Trophoblast cell (in vitro differentiated cells and primary cell): ENCODE measurements around the gene NRXN3.

Source experiments
- DNase-seq, 2 donors: peaks; one replicate each; pipeline ENCODE4 v3.0.0-alpha.2; 2016
- H2AFZ ChIP-seq: 2 replicates; pipeline ENCODE4 v1.6.1; 2013; ENCODE audit warnings: low read length, moderate library complexity, mild to moderate bottlenecking; ENCODE audit not compliant: insufficient read depth, poor library complexity
- H2AK5ac ChIP-seq: 2 replicates; pipeline ENCODE4 v1.6.1; 2013; ENCODE audit warnings: mild to moderate bottlenecking, low read length
- H2BK120ac ChIP-seq: 2 replicates; pipeline ENCODE4 v1.6.1; 2013; ENCODE audit warnings: low read length, mild to moderate bottlenecking, moderate library complexity; ENCODE audit not compliant: insufficient read depth, poor library complexity
- H2BK12ac ChIP-seq: 2 replicates; pipeline ENCODE4 v1.6.1; 2013; ENCODE audit warnings: mild to moderate bottlenecking, low read length, moderate library complexity
- H2BK5ac ChIP-seq: 2 replicates; pipeline ENCODE4 v1.6.1; 2013; ENCODE audit warnings: low read length, low read depth, moderate library complexity, mild to moderate bottlenecking; ENCODE audit not compliant: poor library complexity
- H3K14ac ChIP-seq: 2 replicates; pipeline ENCODE4 v1.6.1; 2013; ENCODE audit warnings: mild to moderate bottlenecking, low read length
- H3K18ac ChIP-seq: 2 replicates; pipeline ENCODE4 v1.6.1; 2013; ENCODE audit warnings: mild to moderate bottlenecking, low read length
- H3K23ac ChIP-seq: 2 replicates; pipeline ENCODE4 v1.6.1; 2013; ENCODE audit warnings: low read length
- H3K27ac ChIP-seq: 2 replicates; pipeline ENCODE4 v1.5.1; 2013; ENCODE audit warnings: low read depth, mild to moderate bottlenecking, inconsistent platforms, low read length, moderate library complexity
- H3K27me3 ChIP-seq: 2 replicates; pipeline ENCODE4 v1.6.1; 2013; ENCODE audit warnings: inconsistent platforms, mild to moderate bottlenecking, low read length, moderate library complexity; ENCODE audit not compliant: insufficient read depth
- H3K36me3 ChIP-seq, 2 experiments: 1 replicate in 1 of 2; 2 replicates in 1 of 2; pipeline ENCODE4 v1.6.1; 2013; ENCODE audit warnings: low read length in 2 of 2, mild to moderate bottlenecking in 2 of 2, moderate library complexity in 1 of 2; ENCODE audit not compliant: insufficient read depth in 2 of 2, control insufficient read depth in 1 of 2
- H3K4ac ChIP-seq: 2 replicates; pipeline ENCODE4 v1.6.1; 2013; ENCODE audit warnings: low read depth, mild to moderate bottlenecking, low read length, moderate library complexity
- H3K4me1 ChIP-seq, 2 experiments: 1 replicate in 1 of 2; 2 replicates in 1 of 2; pipeline ENCODE4 v1.6.1; 2013; ENCODE audit warnings: low read length in 2 of 2, mild to moderate bottlenecking in 2 of 2, moderate library complexity in 1 of 2; ENCODE audit not compliant: insufficient read depth in 2 of 2, control insufficient read depth in 1 of 2
- H3K4me2 ChIP-seq: 2 replicates; pipeline ENCODE4 v1.6.1; 2013; ENCODE audit warnings: inconsistent platforms, mild to moderate bottlenecking, low read length, moderate library complexity
- H3K4me3 ChIP-seq: 2 replicates; pipeline ENCODE4 v1.5.1; 2013; ENCODE audit warnings: mild to moderate bottlenecking, low read depth, low read length, inconsistent platforms
- H3K79me1 ChIP-seq: one replicate; pipeline ENCODE4 v1.6.1; 2013; ENCODE audit warnings: low read length
- H3K79me2 ChIP-seq: 2 replicates; pipeline ENCODE4 v1.6.1; 2013; ENCODE audit warnings: low read length, mild to moderate bottlenecking; ENCODE audit not compliant: control insufficient read depth, insufficient read depth, poor library complexity
- H3K9ac ChIP-seq: 2 replicates; pipeline ENCODE4 v1.6.1; 2013; ENCODE audit warnings: mild to moderate bottlenecking, low read length
- H3K9me3 ChIP-seq: 2 replicates; pipeline ENCODE4 v1.6.1; 2013; ENCODE audit warnings: low read depth, mild to moderate bottlenecking, control low read depth, inconsistent platforms, low read length; ENCODE audit not compliant: insufficient read depth
- H4K12ac ChIP-seq: 2 replicates; pipeline ENCODE4 v1.6.1; 2013; ENCODE audit warnings: low read depth, mild to moderate bottlenecking, low read length, moderate library complexity
- H4K8ac ChIP-seq: 2 replicates; pipeline ENCODE4 v1.6.1; 2013; ENCODE audit warnings: low read depth, mild to moderate bottlenecking, low read length, moderate library complexity
- H4K91ac ChIP-seq: one replicate; pipeline ENCODE4 v1.6.1; 2013; ENCODE audit warnings: low read depth, mild to moderate bottlenecking, low read length, moderate library complexity
- WGBS: extraction: QIAGEN DNeasy Blood & Tissue Kit; methylation state at CpG from one replicate; pipeline ENCODE4 v1.1.7; 2013; ENCODE audit warnings: missing lambda C conversion rate; ENCODE audit not compliant: insufficient read length, insufficient coverage; ENCODE audit errors: extremely low coverage; 5-methylcytosine and 5-hydroxymethylcytosine counted together

The NRXN3 gene

DNA sequence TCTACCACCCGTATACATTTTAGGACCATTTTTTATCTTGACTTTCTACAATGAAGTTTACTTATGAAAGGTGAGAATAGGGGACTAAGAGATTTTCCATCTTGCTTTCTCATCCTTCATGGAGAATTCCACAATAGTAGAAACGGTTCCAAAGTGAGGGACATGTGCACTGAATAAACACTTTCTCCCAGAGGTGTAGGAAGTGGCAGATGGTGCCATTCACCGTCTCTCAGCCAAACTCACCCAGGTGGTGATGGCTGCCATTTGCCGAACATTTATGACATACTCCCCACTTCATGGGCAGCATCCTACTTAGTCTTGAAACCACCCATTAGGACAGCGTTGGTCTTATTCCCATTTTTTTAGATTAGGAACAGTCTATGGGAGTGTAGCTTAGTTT, 1500.6 kb downstream of the NRXN3 start:
- no peak overlapping the region for H3K18ac ChIP-seq
- peak in 1 of 2 donors; percentile 23 for DNase-seq
- no peaks in the 10 kb centered on the region for H3K9me3 ChIP-seq
- H2AK5ac ChIP-seq, result no peak overlapping the region
- H3K36me3 ChIP-seq, result no peaks in the 10 kb centered on the region
- H4K91ac ChIP-seq, result no peak overlapping the region
- no peak overlapping the region for H2BK12ac ChIP-seq
- H3K23ac ChIP-seq, result no peak overlapping the region
- H3K14ac ChIP-seq, result no peak overlapping the region
- H3K9ac ChIP-seq, result no peak overlapping the region
- H3K27me3 ChIP-seq, result no peaks in the 10 kb centered on the region
- H3K4me1 ChIP-seq, result no peaks in the 10 kb centered on the region
- no peak overlapping the region for H2BK5ac ChIP-seq
- no peak overlapping the region for H2AFZ ChIP-seq
- H3K27ac ChIP-seq, result no peak overlapping the region
- H3K4me3 ChIP-seq, result no peak overlapping the region
- H4K12ac ChIP-seq, result no peak overlapping the region
- no peaks in the 10 kb centered on the region for H3K79me1 ChIP-seq
- no peaks in the 10 kb centered on the region for H3K79me2 ChIP-seq
- no peak overlapping the region for H3K4ac ChIP-seq
- H3K4me2 ChIP-seq, result no peak overlapping the region
- no peak overlapping the region for H4K8ac ChIP-seq
- no CpG with 5 or more reads among the region's 5 CpGs for WGBS
- H2BK120ac ChIP-seq, result no peak overlapping the region

DNA sequence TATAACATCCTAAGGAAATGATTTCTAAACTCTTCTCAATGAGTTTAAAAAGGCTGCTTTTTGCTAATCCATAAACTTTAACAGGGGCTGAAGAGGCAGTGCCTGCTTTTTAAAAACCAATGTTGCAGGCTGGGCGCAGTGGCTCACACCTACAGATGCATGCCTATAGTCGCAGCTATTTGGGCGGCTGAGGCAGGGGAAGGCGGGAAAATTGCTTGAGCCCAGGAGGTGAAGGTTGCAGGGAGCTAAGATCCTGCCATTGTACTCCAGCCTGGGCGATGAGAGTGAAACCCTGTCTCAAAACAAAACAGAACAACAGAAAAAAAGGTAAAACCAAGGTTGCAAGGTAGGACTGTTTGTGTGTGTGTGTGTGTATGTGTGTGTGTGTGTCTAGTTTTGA, 1509.9 kb downstream of the NRXN3 start:
- no peaks in the 10 kb centered on the region for H3K9me3 ChIP-seq
- H3K79me2 ChIP-seq, result no peaks in the 10 kb centered on the region
- H3K27me3 ChIP-seq, result no peaks in the 10 kb centered on the region
- H4K12ac ChIP-seq, result no peak overlapping the region
- H3K23ac ChIP-seq, result no peak overlapping the region
- H2BK120ac ChIP-seq, result no peak overlapping the region
- H3K4me2 ChIP-seq, result no peak overlapping the region
- H2AK5ac ChIP-seq, result no peak overlapping the region
- H3K79me1 ChIP-seq, result no peaks in the 10 kb centered on the region
- H4K91ac ChIP-seq, result no peak overlapping the region
- no peak overlapping the region for H2BK5ac ChIP-seq
- no peak overlapping the region for H2BK12ac ChIP-seq
- no peak overlapping the region for H3K4ac ChIP-seq
- no CpG with 5 or more reads among the region's 5 CpGs for WGBS
- no peak overlapping the region for H3K14ac ChIP-seq
- H2AFZ ChIP-seq, result no peak overlapping the region
- no peak overlapping the region for H4K8ac ChIP-seq
- H3K4me3 ChIP-seq, result no peak overlapping the region
- H3K27ac ChIP-seq, result no peak overlapping the region
- no peaks in the 10 kb centered on the region for H3K36me3 ChIP-seq
- H3K9ac ChIP-seq, result no peak overlapping the region
- no peaks in the 10 kb centered on the region for H3K4me1 ChIP-seq
- no peak overlapping the region for H3K18ac ChIP-seq
- no peak for DNase-seq

- H3K36me3 ChIP-seq, result no peaks in the 10 kb centered on the region
- H3K79me1 ChIP-seq, result no peaks in the 10 kb centered on the region
- H2BK120ac ChIP-seq, result no peak overlapping the region
- DNase-seq, result no peak
- H2AK5ac ChIP-seq, result no peak overlapping the region
- no peak overlapping the region for H3K4ac ChIP-seq
- no peak overlapping the region for H4K91ac ChIP-seq
- no peak overlapping the region for H2BK5ac ChIP-seq
- no peak overlapping the region for H2AFZ ChIP-seq
- H3K4me2 ChIP-seq, result no peak overlapping the region
- H3K9me3 ChIP-seq, result no peaks in the 10 kb centered on the region
- no peak overlapping the region for H3K23ac ChIP-seq
- H3K27ac ChIP-seq, result no peak overlapping the region
- H4K8ac ChIP-seq, result no peak overlapping the region
- H3K18ac ChIP-seq, result no peak overlapping the region
- no peak overlapping the region for H2BK12ac ChIP-seq
- H3K79me2 ChIP-seq, result no peaks in the 10 kb centered on the region
- H3K14ac ChIP-seq, result no peak overlapping the region
- no CpG with 5 or more reads among the region's 1 CpG for WGBS
- no peaks in the 10 kb centered on the region for H3K4me1 ChIP-seq
- H3K4me3 ChIP-seq, result no peak overlapping the region
- H3K27me3 ChIP-seq, result no peaks in the 10 kb centered on the region
- no peak overlapping the region for H4K12ac ChIP-seq
- H3K9ac ChIP-seq, result no peak overlapping the region
Observed at GRCh38 chr14:79686196-79686595, 1516.0 kb downstream of the NRXN3 start.

- H4K12ac ChIP-seq, result no peak overlapping the region
- H3K27me3 ChIP-seq, result no peaks in the 10 kb centered on the region
- no peaks in the 10 kb centered on the region for H3K79me2 ChIP-seq
- H2BK12ac ChIP-seq, result no peak overlapping the region
- no peak overlapping the region for H2AFZ ChIP-seq
- no peak overlapping the region for H3K4me3 ChIP-seq
- no peak overlapping the region for H3K14ac ChIP-seq
- no peak overlapping the region for H2BK120ac ChIP-seq
- H3K9ac ChIP-seq, result no peak overlapping the region
- no peak overlapping the region for H3K4me2 ChIP-seq
- H3K36me3 ChIP-seq, result no peaks in the 10 kb centered on the region
- DNase-seq, result no peak
- no peak overlapping the region for H4K91ac ChIP-seq
- H3K18ac ChIP-seq, result no peak overlapping the region
- H3K9me3 ChIP-seq, result no peaks in the 10 kb centered on the region
- no peak overlapping the region for H2BK5ac ChIP-seq
- WGBS, result no CpG with 5 or more reads among the region's 1 CpG
- H4K8ac ChIP-seq, result no peak overlapping the region
- H3K79me1 ChIP-seq, result no peaks in the 10 kb centered on the region
- H3K23ac ChIP-seq, result no peak overlapping the region
- H3K27ac ChIP-seq, result no peak overlapping the region
- H3K4me1 ChIP-seq, result no peaks in the 10 kb centered on the region
- H2AK5ac ChIP-seq, result no peak overlapping the region
- H3K4ac ChIP-seq, result no peak overlapping the region
Observed at GRCh38 chr14:79690960-79691359, 1520.8 kb downstream of the NRXN3 start.
